Erythroblast (primary cell): ENCODE measurements around the gene CNGB1.
"Not testable (repeated sequence)": the region's sequence is repeated elsewhere in the genome, so short reads cannot be mapped to it uniquely, and the experiment has no call there.

ENCODE experiments used
- GATA1 ChIP-seq: IDR thresholded peaks from 2 replicates; pipeline ENCODE4 v1.6.1; 2011; ENCODE audit warnings: low read depth, mild to moderate bottlenecking, control low read depth, low read length, moderate library complexity
- POLR2A ChIP-seq: IDR thresholded peaks from 2 replicates; pipeline ENCODE4 v1.6.1; 2011; ENCODE audit warnings: mild to moderate bottlenecking, low read length

DNA sequence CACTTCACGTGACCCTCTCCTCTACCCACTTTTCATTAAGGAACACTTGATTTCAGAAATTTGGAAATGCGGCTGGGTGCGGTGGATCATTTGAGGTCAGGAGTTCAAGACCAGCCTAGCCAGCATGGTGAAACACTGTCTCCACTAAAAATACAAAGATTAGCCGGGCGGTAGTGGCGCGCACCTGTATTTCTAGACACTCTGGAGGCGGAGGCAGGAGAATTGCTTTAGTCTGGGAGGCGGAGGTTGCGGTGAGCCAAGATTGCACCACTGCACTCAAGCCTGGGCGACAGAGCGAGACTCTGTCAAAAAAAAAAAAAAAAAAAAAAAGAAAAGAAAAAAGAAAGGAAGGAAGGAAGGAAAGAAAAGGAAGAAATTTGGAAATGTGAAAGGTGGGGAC is 98.2 kb downstream of the CNGB1 start:
- not testable (repeated sequence) for TF ChIP-seq POLR2A, GATA1
